Measurements from ENCODE around the gene PITRM1. TPM values are rescaled to one million over a fixed set of nuclear protein-coding genes. Genes with fewer than 3 reads are reported as not detected.

The PITRM1 gene
- total and polyA plus RNA-seq, 2 experiments from 2014 or later, result 44.1 to 45.9 TPM

- no peak overlapping the region for H3K27ac ChIP-seq
- no peaks in the 10 kb centered on the region for H4K20me1 ChIP-seq (ENCODE audit: insufficient read depth, poor library complexity, severe bottlenecking)
- H3K79me2 ChIP-seq, result no peaks in the 10 kb centered on the region
- H2AFZ ChIP-seq, result no peak overlapping the region
- no peak overlapping the region for H3K4me2 ChIP-seq
- H3K9me3 ChIP-seq (ENCODE audit: low read depth), result no peaks in the 10 kb centered on the region
- no peak for DNase-seq (ENCODE audit: low spot score)
- no peaks in the 10 kb centered on the region for H3K9me2 ChIP-seq (replicated peaks; ENCODE audit: insufficient read depth)
- H3K4me1 ChIP-seq (ENCODE audit: insufficient read depth), result no peaks in the 10 kb centered on the region
- H3K27me3 ChIP-seq, result no peaks in the 10 kb centered on the region
- WGBS (ENCODE audit: low lambda C conversion rate, missing lambda C conversion rate), result 93% methylated on average over 19 of the region's 19 CpGs
- peaks cover 7% of the 10 kb centered on the region for H3K36me3 ChIP-seq (replicated peaks; ENCODE audit: insufficient read depth, low read depth)
- TF ChIP-seq EZH2 (IDR thresholded peaks at IDR 0.05; ENCODE audit: borderline replicate concordance), result no peak
- TF ChIP-seq EZH2phosphoT487 (IDR thresholded peaks at IDR 0.05; ENCODE audit: low read depth, severe bottlenecking, unreplicated experiment), result no peak
- TF ChIP-seq, protein P1, sequence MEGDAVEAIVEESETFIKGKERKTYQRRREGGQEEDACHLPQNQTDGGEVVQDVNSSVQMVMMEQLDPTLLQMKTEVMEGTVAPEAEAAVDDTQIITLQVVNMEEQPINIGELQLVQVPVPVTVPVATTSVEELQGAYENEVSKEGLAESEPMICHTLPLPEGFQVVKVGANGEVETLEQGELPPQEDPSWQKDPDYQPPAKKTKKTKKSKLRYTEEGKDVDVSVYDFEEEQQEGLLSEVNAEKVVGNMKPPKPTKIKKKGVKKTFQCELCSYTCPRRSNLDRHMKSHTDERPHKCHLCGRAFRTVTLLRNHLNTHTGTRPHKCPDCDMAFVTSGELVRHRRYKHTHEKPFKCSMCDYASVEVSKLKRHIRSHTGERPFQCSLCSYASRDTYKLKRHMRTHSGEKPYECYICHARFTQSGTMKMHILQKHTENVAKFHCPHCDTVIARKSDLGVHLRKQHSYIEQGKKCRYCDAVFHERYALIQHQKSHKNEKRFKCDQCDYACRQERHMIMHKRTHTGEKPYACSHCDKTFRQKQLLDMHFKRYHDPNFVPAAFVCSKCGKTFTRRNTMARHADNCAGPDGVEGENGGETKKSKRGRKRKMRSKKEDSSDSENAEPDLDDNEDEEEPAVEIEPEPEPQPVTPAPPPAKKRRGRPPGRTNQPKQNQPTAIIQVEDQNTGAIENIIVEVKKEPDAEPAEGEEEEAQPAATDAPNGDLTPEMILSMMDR (IDR thresholded peaks at IDR 0.05; ENCODE audit: poor library complexity), result no peak
- no peak overlapping the region for H3K4me3 ChIP-seq
These were observed 28.7 kb downstream of the PITRM1 start for GRCh38 chr10:3143791-3144434.

GRCh38 chr10:3143366-3143765, 29.2 kb downstream of the PITRM1 start:
- H3K4me2 ChIP-seq, result no peak overlapping the region
- H3K4me3 ChIP-seq, result no peak overlapping the region
- DNase-seq (ENCODE audit: low spot score), result no peak
- no peaks in the 10 kb centered on the region for H4K20me1 ChIP-seq (ENCODE audit: insufficient read depth, poor library complexity, severe bottlenecking)
- 98% methylated on average over 17 of the region's 17 CpGs for WGBS (ENCODE audit: low lambda C conversion rate, missing lambda C conversion rate)
- no peaks in the 10 kb centered on the region for H3K9me3 ChIP-seq (ENCODE audit: low read depth)
- peaks cover 7% of the 10 kb centered on the region for H3K36me3 ChIP-seq (replicated peaks; ENCODE audit: insufficient read depth, low read depth)
- no peak overlapping the region for H2AFZ ChIP-seq
- no peak for TF ChIP-seq EZH2 (IDR thresholded peaks at IDR 0.05; ENCODE audit: borderline replicate concordance)
- TF ChIP-seq EZH2phosphoT487 (IDR thresholded peaks at IDR 0.05; ENCODE audit: low read depth, severe bottlenecking, unreplicated experiment), result no peak
- TF ChIP-seq, protein P1 (IDR thresholded peaks at IDR 0.05; ENCODE audit: poor library complexity), result no peak
- H3K27ac ChIP-seq, result no peak overlapping the region
- H3K9me2 ChIP-seq (replicated peaks; ENCODE audit: insufficient read depth), result no peaks in the 10 kb centered on the region
- no peaks in the 10 kb centered on the region for H3K79me2 ChIP-seq
- no peaks in the 10 kb centered on the region for H3K27me3 ChIP-seq
- H3K4me1 ChIP-seq (ENCODE audit: insufficient read depth), result no peaks in the 10 kb centered on the region

DNA sequence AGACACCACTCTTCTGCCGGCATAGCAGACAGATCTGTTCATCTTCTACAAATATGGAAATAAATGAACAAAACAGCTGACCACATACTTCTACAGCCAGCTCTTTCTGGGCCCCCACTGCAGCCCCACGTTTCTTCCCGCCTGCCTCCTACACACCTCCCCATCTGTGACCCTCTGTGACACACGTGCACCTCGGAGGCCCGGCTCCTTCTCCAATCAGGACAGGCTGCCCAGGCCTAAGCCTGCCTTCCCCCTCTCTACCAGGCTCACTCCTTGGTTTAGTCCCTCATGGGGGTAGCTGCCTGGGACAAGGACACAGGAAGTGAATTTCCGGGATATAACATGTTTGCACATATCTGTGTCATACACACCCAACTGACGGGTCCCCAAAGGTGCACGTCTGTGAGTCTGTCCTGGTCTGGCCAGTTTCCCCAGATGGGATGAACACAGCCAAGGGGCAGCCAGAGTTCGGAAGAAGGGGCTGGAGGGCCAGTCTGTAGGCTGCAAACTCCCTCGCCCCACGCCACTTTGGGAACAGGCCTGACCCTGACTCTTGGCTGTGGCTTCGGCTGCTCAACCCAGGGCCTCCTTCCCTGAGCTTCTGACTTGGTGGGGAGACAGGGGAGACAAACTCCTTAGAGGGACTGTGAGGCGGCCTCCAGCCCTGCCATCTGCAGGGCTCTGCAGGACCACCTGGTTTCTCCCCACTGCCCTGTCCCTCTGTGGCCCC, 30.3 kb downstream of the PITRM1 start:
- Histone ChIP-seq H2AFZ (no peak overlapping the region), H3K36me3 (replicated peaks; ENCODE audit: insufficient read depth, low read depth) (peaks cover 7% of the 10 kb centered on the region), H3K4me1 (ENCODE audit: insufficient read depth) (no peaks in the 10 kb centered on the region), H3K9me2 (replicated peaks; ENCODE audit: insufficient read depth) (no peaks in the 10 kb centered on the region), H3K4me3 (no peak overlapping the region), H3K9me3 (ENCODE audit: low read depth) (no peaks in the 10 kb centered on the region), H4K20me1 (ENCODE audit: insufficient read depth, poor library complexity, severe bottlenecking) (no peaks in the 10 kb centered on the region), H3K27me3 (no peaks in the 10 kb centered on the region), H3K27ac (no peak overlapping the region), H3K4me2 (no peak overlapping the region), H3K79me2 (no peaks in the 10 kb centered on the region)
- TF ChIP-seq EZH2phosphoT487 (IDR thresholded peaks at IDR 0.05; ENCODE audit: low read depth, severe bottlenecking, unreplicated experiment), result no peak
- no peak for TF ChIP-seq EZH2 (IDR thresholded peaks at IDR 0.05; ENCODE audit: borderline replicate concordance)
- TF ChIP-seq, protein P1 (IDR thresholded peaks at IDR 0.05; ENCODE audit: poor library complexity), result no peak
- DNase-seq (ENCODE audit: low spot score), result no peak
- 93% methylated on average over 14 of the region's 14 CpGs for WGBS (ENCODE audit: low lambda C conversion rate, missing lambda C conversion rate)

Measured in hepatocyte (in vitro differentiated cells).